Smooth muscle cell (in vitro differentiated cells): ENCODE results near the gene FAM219A. TPM values are rescaled to one million over a fixed set of nuclear protein-coding genes. Genes with fewer than 3 reads are reported as not detected.

Source experiments
- DNase-seq: peaks from one replicate; lab custom pipeline; 2025; ENCODE audit not compliant: unreplicated experiment; lab: John Stamatoyannopoulos, UW
- H2AFZ ChIP-seq: fragments of 200-600 bp; sonication (generic); 2 replicates; pipeline ENCODE4 v1.6.0; 2016; ENCODE audit warnings: antibody characterized with exemption, low read depth, mild to moderate bottlenecking
- H3F3A ChIP-seq: fragments of 200-600 bp; sonication (generic); 2 replicates; pipeline ENCODE4 v1.6.0; 2017; ENCODE audit warnings: antibody characterized with exemption, low read depth
- H3K27ac ChIP-seq: fragments of 200-600 bp; sonication (generic); 2 replicates; pipeline ENCODE4 v1.5.1; 2016; ENCODE audit warnings: low read depth, mild to moderate bottlenecking
- H3K27me3 ChIP-seq: fragments of 200-600 bp; sonication (generic); 2 replicates; pipeline ENCODE4 v1.6.1; 2016; ENCODE audit warnings: low read depth, mild to moderate bottlenecking
- H3K36me3 ChIP-seq: fragments of 200-600 bp; sonication (generic); 2 replicates; pipeline ENCODE4 v1.5.1; 2016; ENCODE audit warnings: low read depth
- H3K4me1 ChIP-seq: fragments of 200-600 bp; sonication (generic); 2 replicates; pipeline ENCODE4 v1.5.1; 2016; ENCODE audit warnings: low read depth
- H3K4me2 ChIP-seq: fragments of 200-600 bp; sonication (generic); 2 replicates; pipeline ENCODE4 v1.6.0; 2016; ENCODE audit warnings: mild to moderate bottlenecking
- H3K4me3 ChIP-seq: fragments of 200-600 bp; sonication (generic); 2 replicates; pipeline ENCODE4 v1.5.1; 2016; ENCODE audit warnings: mild to moderate bottlenecking
- H3K79me2 ChIP-seq: fragments of 200-600 bp; sonication (generic); 2 replicates; pipeline ENCODE4 v1.6.0; 2016; ENCODE audit warnings: low read depth, mild to moderate bottlenecking
- H3K9ac ChIP-seq: fragments of 200-600 bp; sonication (generic); 2 replicates; pipeline ENCODE4 v1.6.0; 2016; ENCODE audit warnings: low read depth
- H3K9me3 ChIP-seq: fragments of 200-600 bp; sonication (generic); replicated peaks from 2 replicates; pipeline ENCODE4 v1.5.1; 2016; ENCODE audit warnings: low read depth
- H4K20me1 ChIP-seq: fragments of 200-600 bp; sonication (generic); 2 replicates; pipeline ENCODE4 v1.6.0; 2016; ENCODE audit warnings: low read depth
- CTCF ChIP-seq: fragments of 200-600 bp; sonication (generic); IDR thresholded peaks from 2 replicates; pipeline ENCODE4 v1.5.1; 2017; ENCODE audit warnings: borderline replicate concordance, mild to moderate bottlenecking, antibody characterized with exemption; ENCODE audit not compliant: insufficient read depth, poor library complexity, severe bottlenecking
- WGBS: methylation state at CpG from one replicate; pipeline ENCODE4 v1.1.7; 2016; ENCODE audit warnings: low lambda C conversion rate; 5-methylcytosine and 5-hydroxymethylcytosine counted together
- polyA plus RNA-seq: library from polyadenylated mRNA; unstranded; fragments of >200 nt; fragmentation: Nextera tagmentation; extraction: Ambion mirVana; gene quantifications from 2 replicates; pipeline ENCODE4 v1.2.1, GENCODE V29; 2016
- total RNA-seq: library from RNA; depleted of rRNA; stranded (reverse); fragments of >200 nt; gene quantifications from 2 replicates; pipeline ENCODE4 v1.2.3, GENCODE V29; 2014

The FAM219A gene
- total and polyA plus RNA-seq, 2 experiments from 2014 or later: 13.3 to 29.5 TPM

DNA sequence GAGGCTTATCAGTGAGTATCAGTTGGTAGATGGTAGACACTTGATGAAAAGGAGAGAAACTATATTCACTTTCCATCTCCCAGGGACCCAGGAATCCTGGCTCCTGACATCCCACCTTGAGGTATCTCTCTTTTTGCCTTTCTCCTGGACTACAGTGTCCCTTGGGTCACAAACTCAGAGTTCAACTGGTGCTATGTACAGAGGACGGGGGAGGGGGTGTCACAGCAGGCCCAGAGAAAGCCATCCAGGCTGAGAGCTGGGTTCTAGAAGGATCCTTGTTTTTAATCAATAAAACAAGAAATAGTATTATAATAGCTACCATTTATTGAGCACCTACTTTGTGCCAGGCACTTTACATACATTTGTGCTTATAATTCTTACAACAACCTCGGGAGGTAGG is 92.0 kb downstream of the FAM219A start:
- no peaks in the 10 kb centered on the region for H3K79me2 ChIP-seq
- WGBS: 90% methylated on average over 2 of the region's 2 CpGs
- no peaks in the 10 kb centered on the region for H3F3A ChIP-seq

GRCh38 chr9:34365282-34365681 is 93.1 kb downstream of the FAM219A start:
- no peak for TF ChIP-seq CTCF
- 62% methylated on average over 2 of the region's 2 CpGs for WGBS

More for the DNA sequence above, 92.0 kb downstream of the FAM219A start:
- Histone ChIP-seq H3K36me3 (no peaks in the 10 kb centered on the region), H3K27me3 (no peaks in the 10 kb centered on the region), H3K9ac (no peak overlapping the region), H3K4me2 (no peak overlapping the region), H3K4me1 (peaks cover 16% of the 10 kb centered on the region), H3K4me3 (no peak overlapping the region), H4K20me1 (no peaks in the 10 kb centered on the region), H3K9me3 (no peaks in the 10 kb centered on the region), H3K27ac (no peak overlapping the region), H2AFZ (no peak overlapping the region)
- TF ChIP-seq CTCF: no peak
- no peak for DNase-seq

GRCh38 chr9:34363619-34364351 is 94.6 kb downstream of the FAM219A start:
- 36% methylated on average over 13 of the region's 13 CpGs for WGBS
- no peak for TF ChIP-seq CTCF
- Histone ChIP-seq H2AFZ (no peak overlapping the region), H3K9me3 (no peaks in the 10 kb centered on the region), H3K36me3 (no peaks in the 10 kb centered on the region), H3K79me2 (no peaks in the 10 kb centered on the region), H3K4me2 (peak overlapping the region; percentile 21), H4K20me1 (no peaks in the 10 kb centered on the region), H3K27ac (no peak overlapping the region), H3K4me1 (peaks cover 16% of the 10 kb centered on the region), H3F3A (no peaks in the 10 kb centered on the region), H3K4me3 (no peak overlapping the region), H3K27me3 (no peaks in the 10 kb centered on the region), H3K9ac (no peak overlapping the region)
- DNase-seq: no peak

More at GRCh38 chr9:34365282-34365681, 93.1 kb downstream of the FAM219A start:
- H2AFZ ChIP-seq: no peak overlapping the region
- H3K27ac ChIP-seq: no peak overlapping the region
- H3K36me3 ChIP-seq: no peaks in the 10 kb centered on the region
- H4K20me1 ChIP-seq: no peaks in the 10 kb centered on the region
- no peaks in the 10 kb centered on the region for H3F3A ChIP-seq
- H3K9me3 ChIP-seq: no peaks in the 10 kb centered on the region
- H3K9ac ChIP-seq: no peak overlapping the region
- no peaks in the 10 kb centered on the region for H3K27me3 ChIP-seq
- H3K4me1 ChIP-seq: peaks cover 16% of the 10 kb centered on the region
- no peak overlapping the region for H3K4me2 ChIP-seq
- no peak overlapping the region for H3K4me3 ChIP-seq
- DNase-seq: no peak
- no peaks in the 10 kb centered on the region for H3K79me2 ChIP-seq
